NCI-H774 (cell line): ENCODE data around the gene AIPL1.

ENCODE experiments used
- DNase-seq: peaks from one replicate; lab custom pipeline; 2025; lab: John Stamatoyannopoulos, UW

Gene AIPL1

GRCh38 chr17:6449307-6449706 is 14.4 kb upstream of the AIPL1 start:
- no peak for DNase-seq

- no peak for DNase-seq
These were observed 13.6 kb upstream of the AIPL1 start for GRCh38 chr17:6448473-6448872.

GRCh38 chr17:6446516-6447100 is 11.7 kb upstream of the AIPL1 start:
- DNase-seq, result no peak

- no peak for DNase-seq
These were observed 9.8 kb upstream of the AIPL1 start for GRCh38 chr17:6444571-6445335.

- peak; percentile 82 for DNase-seq
These were observed 9.0 kb upstream of the AIPL1 start, which contains the start of gene PIMREG for GRCh38 chr17:6443692-6444570. PIMREG (plus strand) TSS chr17:6444455; CDS start chr17:6445111, 656 bp downstream.

GRCh38 chr17:6442775-6443174 is 7.9 kb upstream of the AIPL1 start:
- DNase-seq, result no peak

GRCh38 chr17:6439951-6440350 is 5.0 kb upstream of the AIPL1 start:
- DNase-seq, result no peak

GRCh38 chr17:6437956-6438355 is 3.0 kb upstream of the AIPL1 start:
- no peak for DNase-seq

- DNase-seq, result no peak
These were observed 2.5 kb upstream of the AIPL1 start for GRCh38 chr17:6437466-6437865.

- no peak for DNase-seq
These were observed 1.0 kb upstream of the AIPL1 start for GRCh38 chr17:6435968-6436367.

GRCh38 chr17:6430769-6431168 is 4.2 kb downstream of the AIPL1 start:
- no peak for DNase-seq

GRCh38 chr17:6429266-6429665 is 5.7 kb downstream of the AIPL1 start:
- DNase-seq, result no peak

- DNase-seq, result no peak
These were observed 6.5 kb downstream of the AIPL1 start for GRCh38 chr17:6428207-6428965.

- DNase-seq, result no peak
These were observed 7.6 kb downstream of the AIPL1 start for GRCh38 chr17:6427279-6427781.

GRCh38 chr17:6426356-6427101 is 8.4 kb downstream of the AIPL1 start:
- DNase-seq, result no peak

- DNase-seq, result no peak
These were observed 9.5 kb downstream of the AIPL1 start for GRCh38 chr17:6425407-6425806.

GRCh38 chr17:6423931-6424330 is 11.0 kb downstream of the AIPL1 start:
- DNase-seq, result no peak

- no peak for DNase-seq
These were observed 12.2 kb downstream of the AIPL1 start for GRCh38 chr17:6422654-6423241.

- peak; percentile 30 for DNase-seq
These were observed 13.0 kb downstream of the AIPL1 start for GRCh38 chr17:6421700-6422604.
